Neural cell (in vitro differentiated cells): Measurements from ENCODE around the gene CCDC106. TPM values are rescaled to one million over a fixed set of nuclear protein-coding genes. Genes with fewer than 3 reads are reported as not detected.

Experiments
- H2AFZ ChIP-seq: fragments of 200-600, 300-800 bp; sonication (generic), shearing (Covaris generic); 2 replicates; pipeline ENCODE4 v1.6.0; 2014; ENCODE audit warnings: low read depth, mild to moderate bottlenecking, antibody characterized with exemption, low read length, moderate library complexity
- H3F3A ChIP-seq: fragments of 200-600 bp; shearing (Covaris generic); 2 replicates; pipeline ENCODE4 v1.6.1; 2016; ENCODE audit warnings: mild to moderate bottlenecking, moderate library complexity, mixed read lengths, antibody characterized with exemption, low read length; ENCODE audit not compliant: insufficient read depth, poor library complexity, severe bottlenecking
- H3K27ac ChIP-seq: fragments of 200-600, 300-800 bp; sonication (generic), shearing (Covaris generic); 2 replicates; pipeline ENCODE4 v1.5.1; 2014; ENCODE audit warnings: mild to moderate bottlenecking, low read length, moderate library complexity
- H3K27me3 ChIP-seq: fragments of 300-800, 200-600 bp; sonication (generic), shearing (Covaris generic); 2 replicates; pipeline ENCODE4 v1.6.0; 2014; ENCODE audit warnings: mild to moderate bottlenecking, low read depth, low read length, moderate library complexity; ENCODE audit not compliant: insufficient read depth
- H3K36me3 ChIP-seq: fragments of 300-800, 200-600 bp; sonication (generic), shearing (Covaris generic); 2 replicates; pipeline ENCODE4 v1.5.1; 2014; ENCODE audit warnings: mild to moderate bottlenecking, antibody characterized with exemption, low read length, moderate library complexity; ENCODE audit not compliant: insufficient read depth
- H3K4me2 ChIP-seq: fragments of 300-800, 200-600 bp; sonication (generic), shearing (Covaris generic); 2 replicates; pipeline ENCODE4 v1.6.0; 2014; ENCODE audit warnings: mild to moderate bottlenecking, low read length
- H3K4me3 ChIP-seq: fragments of 300-800, 200-600 bp; sonication (generic), shearing (Covaris generic); 2 replicates; pipeline ENCODE4 v1.5.1; 2014; ENCODE audit warnings: mild to moderate bottlenecking, low read length, moderate library complexity
- H3K79me2 ChIP-seq: fragments of 200-600 bp; shearing (Covaris generic); replicated peaks from 2 replicates; pipeline ENCODE4 v1.6.0; 2014; ENCODE audit warnings: mild to moderate bottlenecking, low read length, moderate library complexity; ENCODE audit not compliant: insufficient read depth
- H3K9ac ChIP-seq: fragments of 300-800, 200-600 bp; sonication (generic), shearing (Covaris generic); 2 replicates; pipeline ENCODE4 v1.6.1; 2016; ENCODE audit warnings: mild to moderate bottlenecking, low read length, mixed read lengths
- H3K9me2 ChIP-seq: fragments of 200-600 bp; shearing (Covaris generic); 2 replicates; pipeline ENCODE4 v1.6.1; 2016; ENCODE audit warnings: mild to moderate bottlenecking, low read length, mixed read lengths; ENCODE audit not compliant: insufficient read depth
- H3K9me3 ChIP-seq: fragments of 200-600, 300-800 bp; sonication (generic), shearing (Covaris generic); 2 replicates; pipeline ENCODE4 v1.6.1; 2016; ENCODE audit warnings: mild to moderate bottlenecking, mixed run types, low read length, moderate library complexity, mixed read lengths
- H4K20me1 ChIP-seq: fragments of 200-600 bp; shearing (Covaris generic); 2 replicates; pipeline ENCODE4 v1.6.1; 2016; ENCODE audit warnings: mild to moderate bottlenecking, mixed run types; ENCODE audit not compliant: insufficient read depth
- EP300 ChIP-seq: fragments of 450-650 bp; conservative IDR thresholded peaks from 2 replicates; pipeline ENCODE4 v1.6.1; 2014; ENCODE audit warnings: antibody characterized with exemption, mild to moderate bottlenecking, moderate library complexity; ENCODE audit not compliant: poor library complexity, severe bottlenecking
- EZH2 ChIP-seq: fragments of 200-600, 300-800 bp; shearing (Covaris generic), sonication (generic); IDR thresholded peaks from 2 replicates; pipeline ENCODE4 v1.6.1; 2014; ENCODE audit warnings: antibody characterized with exemption, low read length, borderline replicate concordance, mild to moderate bottlenecking; ENCODE audit not compliant: insufficient read depth, poor library complexity, severe bottlenecking
- MXI1 ChIP-seq: fragments of 450-650 bp; conservative IDR thresholded peaks from 2 replicates; pipeline ENCODE4 v1.6.1; 2014; ENCODE audit warnings: antibody characterized with exemption, mild to moderate bottlenecking; ENCODE audit not compliant: poor library complexity, severe bottlenecking
- POLR2AphosphoS5 ChIP-seq: IDR thresholded peaks from 2 replicates; pipeline ENCODE4 v1.6.1; 2012
- RAD21 ChIP-seq: fragments of 450-650 bp; conservative IDR thresholded peaks from 2 replicates; pipeline ENCODE4 v1.6.1; 2014; ENCODE audit warnings: antibody characterized with exemption, mild to moderate bottlenecking, moderate library complexity
- SMC3 ChIP-seq: fragments of 450-650 bp; conservative IDR thresholded peaks from 2 replicates; pipeline ENCODE4 v1.6.1; 2014; ENCODE audit warnings: antibody characterized with exemption, mild to moderate bottlenecking, moderate library complexity; ENCODE audit not compliant: poor library complexity
- TAF1 ChIP-seq: IDR thresholded peaks from 2 replicates; pipeline ENCODE4 v1.6.1; 2012; ENCODE audit warnings: low read depth
- polyA plus RNA-seq: library from polyadenylated mRNA; depleted of rRNA; stranded (reverse); fragments of >200 nt; gene quantifications from 2 replicates; pipeline ENCODE4 v1.2.3, GENCODE V29; 2014
- TF ChIP-seq, protein P1 (sequence below): fragments of 450-650 bp; IDR thresholded peaks from 2 replicates; pipeline ENCODE4 v1.5.1; 2014; ENCODE audit warnings: antibody characterized with exemption, mild to moderate bottlenecking, moderate library complexity; ENCODE audit not compliant: poor library complexity, severe bottlenecking
- TF ChIP-seq, protein P2 (sequence below): IDR thresholded peaks from 2 replicates; pipeline ENCODE4 v1.6.1; 2012; ENCODE audit warnings: borderline replicate concordance

The CCDC106 gene
- polyA plus RNA-seq, 1 donor from 2014 or later = 33.8 TPM

DNA sequence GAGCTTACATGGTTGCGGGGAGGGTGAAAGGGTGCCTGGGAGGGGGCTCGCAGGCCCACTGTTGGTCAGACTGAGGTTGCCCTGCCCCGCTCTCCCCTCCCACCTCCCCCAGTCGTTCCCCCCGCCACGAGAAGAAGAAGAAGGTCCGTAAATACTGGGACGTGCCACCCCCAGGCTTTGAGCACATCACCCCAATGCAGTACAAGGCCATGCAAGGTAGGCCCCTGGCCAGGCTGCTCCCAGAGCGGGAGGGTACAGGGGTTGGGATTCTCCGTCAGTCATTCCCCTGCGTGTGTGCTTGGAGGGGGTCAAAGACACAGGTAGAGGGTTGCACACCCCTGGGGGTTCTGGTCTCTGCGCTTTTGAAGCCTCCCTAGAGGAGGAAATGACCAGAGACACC, 12.4 kb downstream of the CCDC106 start:
- Histone ChIP-seq H3K4me3 (no peak overlapping the region), H3K9me3 (no peaks in the 10 kb centered on the region), H3F3A (no peaks in the 10 kb centered on the region), H3K27ac (no peak overlapping the region), H4K20me1 (peaks cover 42% of the 10 kb centered on the region), H3K79me2 (peaks cover 43% of the 10 kb centered on the region), H3K36me3 (no peaks in the 10 kb centered on the region), H3K9ac (no peak overlapping the region), H3K27me3 (no peaks in the 10 kb centered on the region), H2AFZ (no peak overlapping the region), H3K4me2 (no peak overlapping the region), H3K9me2 (no peaks in the 10 kb centered on the region)
- no peak for TF ChIP-seq TAF1
- TF ChIP-seq, protein P1, sequence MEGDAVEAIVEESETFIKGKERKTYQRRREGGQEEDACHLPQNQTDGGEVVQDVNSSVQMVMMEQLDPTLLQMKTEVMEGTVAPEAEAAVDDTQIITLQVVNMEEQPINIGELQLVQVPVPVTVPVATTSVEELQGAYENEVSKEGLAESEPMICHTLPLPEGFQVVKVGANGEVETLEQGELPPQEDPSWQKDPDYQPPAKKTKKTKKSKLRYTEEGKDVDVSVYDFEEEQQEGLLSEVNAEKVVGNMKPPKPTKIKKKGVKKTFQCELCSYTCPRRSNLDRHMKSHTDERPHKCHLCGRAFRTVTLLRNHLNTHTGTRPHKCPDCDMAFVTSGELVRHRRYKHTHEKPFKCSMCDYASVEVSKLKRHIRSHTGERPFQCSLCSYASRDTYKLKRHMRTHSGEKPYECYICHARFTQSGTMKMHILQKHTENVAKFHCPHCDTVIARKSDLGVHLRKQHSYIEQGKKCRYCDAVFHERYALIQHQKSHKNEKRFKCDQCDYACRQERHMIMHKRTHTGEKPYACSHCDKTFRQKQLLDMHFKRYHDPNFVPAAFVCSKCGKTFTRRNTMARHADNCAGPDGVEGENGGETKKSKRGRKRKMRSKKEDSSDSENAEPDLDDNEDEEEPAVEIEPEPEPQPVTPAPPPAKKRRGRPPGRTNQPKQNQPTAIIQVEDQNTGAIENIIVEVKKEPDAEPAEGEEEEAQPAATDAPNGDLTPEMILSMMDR = no peak
- TF ChIP-seq EZH2 = no peak
- TF ChIP-seq MXI1 = no peak
- no peak for TF ChIP-seq POLR2AphosphoS5
- TF ChIP-seq, protein P2, sequence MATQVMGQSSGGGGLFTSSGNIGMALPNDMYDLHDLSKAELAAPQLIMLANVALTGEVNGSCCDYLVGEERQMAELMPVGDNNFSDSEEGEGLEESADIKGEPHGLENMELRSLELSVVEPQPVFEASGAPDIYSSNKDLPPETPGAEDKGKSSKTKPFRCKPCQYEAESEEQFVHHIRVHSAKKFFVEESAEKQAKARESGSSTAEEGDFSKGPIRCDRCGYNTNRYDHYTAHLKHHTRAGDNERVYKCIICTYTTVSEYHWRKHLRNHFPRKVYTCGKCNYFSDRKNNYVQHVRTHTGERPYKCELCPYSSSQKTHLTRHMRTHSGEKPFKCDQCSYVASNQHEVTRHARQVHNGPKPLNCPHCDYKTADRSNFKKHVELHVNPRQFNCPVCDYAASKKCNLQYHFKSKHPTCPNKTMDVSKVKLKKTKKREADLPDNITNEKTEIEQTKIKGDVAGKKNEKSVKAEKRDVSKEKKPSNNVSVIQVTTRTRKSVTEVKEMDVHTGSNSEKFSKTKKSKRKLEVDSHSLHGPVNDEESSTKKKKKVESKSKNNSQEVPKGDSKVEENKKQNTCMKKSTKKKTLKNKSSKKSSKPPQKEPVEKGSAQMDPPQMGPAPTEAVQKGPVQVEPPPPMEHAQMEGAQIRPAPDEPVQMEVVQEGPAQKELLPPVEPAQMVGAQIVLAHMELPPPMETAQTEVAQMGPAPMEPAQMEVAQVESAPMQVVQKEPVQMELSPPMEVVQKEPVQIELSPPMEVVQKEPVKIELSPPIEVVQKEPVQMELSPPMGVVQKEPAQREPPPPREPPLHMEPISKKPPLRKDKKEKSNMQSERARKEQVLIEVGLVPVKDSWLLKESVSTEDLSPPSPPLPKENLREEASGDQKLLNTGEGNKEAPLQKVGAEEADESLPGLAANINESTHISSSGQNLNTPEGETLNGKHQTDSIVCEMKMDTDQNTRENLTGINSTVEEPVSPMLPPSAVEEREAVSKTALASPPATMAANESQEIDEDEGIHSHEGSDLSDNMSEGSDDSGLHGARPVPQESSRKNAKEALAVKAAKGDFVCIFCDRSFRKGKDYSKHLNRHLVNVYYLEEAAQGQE = no peak
- no peak for TF ChIP-seq SMC3
- TF ChIP-seq EP300 = no peak
- no peak for TF ChIP-seq RAD21

DNA sequence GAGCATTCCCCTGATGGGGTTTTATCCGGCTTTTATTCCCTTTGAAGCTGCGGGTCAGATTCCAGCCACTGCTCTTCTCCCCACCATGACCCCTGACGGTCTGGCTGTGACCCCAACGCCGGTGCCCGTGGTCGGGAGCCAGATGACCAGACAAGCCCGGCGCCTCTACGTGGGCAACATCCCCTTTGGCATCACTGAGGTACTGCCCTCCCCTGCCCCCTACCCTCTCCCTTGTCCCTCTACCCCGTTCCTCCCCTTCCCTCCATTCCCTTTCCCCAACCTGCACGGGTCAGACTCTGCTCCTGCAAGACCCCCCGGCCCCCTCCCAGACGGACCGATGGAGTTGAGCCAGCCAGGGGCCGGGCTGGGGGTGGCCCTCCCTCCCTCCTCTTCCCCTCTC, 13.0 kb downstream of the CCDC106 start:
- no peak for TF ChIP-seq EP300
- TF ChIP-seq, protein P2 = no peak
- no peak for TF ChIP-seq TAF1
- no peak for TF ChIP-seq RAD21
- TF ChIP-seq POLR2AphosphoS5 = no peak
- TF ChIP-seq MXI1 = no peak
- TF ChIP-seq, protein P1 = no peak
- TF ChIP-seq EZH2 = no peak
- TF ChIP-seq SMC3 = no peak
- peaks cover 37% of the 10 kb centered on the region for H4K20me1 ChIP-seq
- H2AFZ ChIP-seq = no peak overlapping the region
- H3K27me3 ChIP-seq = no peaks in the 10 kb centered on the region
- H3K79me2 ChIP-seq = peaks cover 37% of the 10 kb centered on the region
- H3K9me2 ChIP-seq = no peaks in the 10 kb centered on the region
- H3K27ac ChIP-seq = no peak overlapping the region
- H3K4me2 ChIP-seq = no peak overlapping the region
- no peak overlapping the region for H3K4me3 ChIP-seq
- H3K36me3 ChIP-seq = no peaks in the 10 kb centered on the region
- no peaks in the 10 kb centered on the region for H3K9me3 ChIP-seq
- no peaks in the 10 kb centered on the region for H3F3A ChIP-seq
- no peak overlapping the region for H3K9ac ChIP-seq
